Psoas muscle (tissue), 8 donors: ENCODE data around the gene TMCO4. TPM values are rescaled to one million over a fixed set of nuclear protein-coding genes. Genes with fewer than 3 reads are reported as not detected.

Experiments used
- ATAC-seq, 4 donors: fragments of 200-7000 bp; cut with Tn5 transposase; one replicate each; pipeline ENCODE4 v1.9.1; 2020; ENCODE audit warnings: moderate library complexity in 3 of 4, mild to moderate bottlenecking in 2 of 4
- DNase-seq, 2 donors: peaks; one replicate each; pipeline ENCODE4 v3.0.0-alpha.2; 2020
- H3K27ac ChIP-seq: fragments of 200-600 bp; one replicate; pipeline ENCODE4 v1.8.0; 2022
- H3K27me3 ChIP-seq, 3 donors: fragments of 200-600 bp in 1 of 3; one replicate each; pipeline versions ENCODE4 v1.6.1 to v1.8.0; 2013 to 2022; ENCODE audit warnings: low read length in 2 of 3, mild to moderate bottlenecking in 2 of 3, moderate library complexity in 1 of 3; ENCODE audit not compliant: insufficient read depth in 3 of 3
- H3K36me3 ChIP-seq, 2 donors: fragments of 200-600 bp in 1 of 2; one replicate each; pipeline versions ENCODE4 v1.6.1 to v1.8.0; 2013 to 2022; ENCODE audit warnings: low read depth in 1 of 2, mild to moderate bottlenecking in 1 of 2, moderate library complexity in 1 of 2; ENCODE audit not compliant: insufficient read depth in 1 of 2
- H3K4me1 ChIP-seq: fragments of 200-600 bp; one replicate; pipeline ENCODE4 v1.8.0; 2022
- H3K4me3 ChIP-seq: fragments of 200-600 bp; one replicate; pipeline ENCODE4 v1.8.0; 2022; ENCODE audit warnings: mild to moderate bottlenecking
- H3K9me3 ChIP-seq: fragments of 200-600 bp; one replicate; pipeline ENCODE4 v1.8.0; 2022
- WGBS, 3 donors: extraction: QIAGEN DNeasy Blood & Tissue Kit; methylation state at CpG; one replicate each; pipeline versions ENCODE4 v1.1.6 to v1.1.7; 2013; 5-methylcytosine and 5-hydroxymethylcytosine counted together
- intact Hi-C, 2 donors: fragments of 100-400 bp; cut with DNase I; formaldehyde crosslinking; loops; one replicate each; pipeline versions ENCODE4 v1.11.0 to v1.14.2; 2022
- polyA plus RNA-seq, 3 donors: library from polyadenylated mRNA; stranded (reverse); fragments of 200-250 nt; gene quantifications; one replicate each; pipeline ENCODE4 v1.2.3, GENCODE V29; 2013
- total RNA-seq, 4 donors: library from RNA; stranded (reverse); fragmentation: NEBNext Ultra II Directional in 2 of 4; extraction: Animal tissue kit (Norgen Biotek cat#: 25700) in 2 of 4; gene quantifications; one replicate each; pipeline versions ENCODE4 v1.2.1 to v1.2.4, GENCODE V29; 2021 to 2023
- TF ChIP-seq, protein P1 (sequence below): fragments of 200-600 bp; IDR thresholded peaks from one replicate; pipeline ENCODE4 v1.8.0; 2022; ENCODE audit warnings: antibody characterized with exemption
- donor health status: healthy with polysubstance abuse.
- donor health status: DM: no; HTN: no; CAD: no; lungs with moderate emphysema.
- donor health status: Bipolar disorder and iron deficiency.
- donor health status: healthy.
- donor health status: DM: yes; HTN: yes; CAD: no.
- donor health status: DM: no; HTN: no; CAD: no.
- donor health status: DM: no; HTN: no; CAD: no.
- donor health status: DM: yes; HTN: yes; CAD: no.

The TMCO4 gene
- total and polyA plus RNA-seq, 7 donors: 2.3 to 4.8 (median 3.2) TPM

DNA sequence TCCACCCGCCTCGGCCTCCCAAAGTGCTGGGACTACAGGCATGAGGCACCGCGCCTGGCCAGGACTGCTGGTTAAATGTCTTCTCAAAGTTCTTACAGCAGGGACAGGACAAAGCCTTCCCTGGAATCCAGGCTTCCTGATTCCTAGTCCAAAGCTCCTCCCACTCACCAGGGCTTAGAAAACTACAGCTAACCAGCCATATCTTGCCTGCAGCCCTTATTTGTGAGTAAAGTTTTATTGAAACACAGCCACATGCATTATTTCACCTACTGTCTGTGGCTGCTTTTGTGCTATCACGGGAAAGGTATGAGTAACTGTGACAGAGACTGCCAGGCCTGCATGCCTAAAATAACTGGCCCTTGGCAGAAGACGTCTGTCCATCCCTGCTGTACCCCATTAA lies 24.4 kb downstream of the TMCO4 start:
- Histone ChIP-seq H3K9me3 (no peaks in the 10 kb centered on the region), H3K4me3 (no peak overlapping the region), H3K27me3 (no peaks in the 10 kb centered on the region), H3K36me3 (peaks cover 0 to 26% of the 10 kb centered on the region in 2 donors), H3K4me1 (no peaks in the 10 kb centered on the region), H3K27ac (no peak overlapping the region)
- TF ChIP-seq, protein P1, sequence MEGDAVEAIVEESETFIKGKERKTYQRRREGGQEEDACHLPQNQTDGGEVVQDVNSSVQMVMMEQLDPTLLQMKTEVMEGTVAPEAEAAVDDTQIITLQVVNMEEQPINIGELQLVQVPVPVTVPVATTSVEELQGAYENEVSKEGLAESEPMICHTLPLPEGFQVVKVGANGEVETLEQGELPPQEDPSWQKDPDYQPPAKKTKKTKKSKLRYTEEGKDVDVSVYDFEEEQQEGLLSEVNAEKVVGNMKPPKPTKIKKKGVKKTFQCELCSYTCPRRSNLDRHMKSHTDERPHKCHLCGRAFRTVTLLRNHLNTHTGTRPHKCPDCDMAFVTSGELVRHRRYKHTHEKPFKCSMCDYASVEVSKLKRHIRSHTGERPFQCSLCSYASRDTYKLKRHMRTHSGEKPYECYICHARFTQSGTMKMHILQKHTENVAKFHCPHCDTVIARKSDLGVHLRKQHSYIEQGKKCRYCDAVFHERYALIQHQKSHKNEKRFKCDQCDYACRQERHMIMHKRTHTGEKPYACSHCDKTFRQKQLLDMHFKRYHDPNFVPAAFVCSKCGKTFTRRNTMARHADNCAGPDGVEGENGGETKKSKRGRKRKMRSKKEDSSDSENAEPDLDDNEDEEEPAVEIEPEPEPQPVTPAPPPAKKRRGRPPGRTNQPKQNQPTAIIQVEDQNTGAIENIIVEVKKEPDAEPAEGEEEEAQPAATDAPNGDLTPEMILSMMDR: no peak
- 79 to 84% (median 83%) methylated on average over 6 of the region's 6 CpGs for WGBS, 3 donors
- DNase-seq: no peak
- ATAC-seq: no peak
- intact Hi-C loops: no loop called here

DNA sequence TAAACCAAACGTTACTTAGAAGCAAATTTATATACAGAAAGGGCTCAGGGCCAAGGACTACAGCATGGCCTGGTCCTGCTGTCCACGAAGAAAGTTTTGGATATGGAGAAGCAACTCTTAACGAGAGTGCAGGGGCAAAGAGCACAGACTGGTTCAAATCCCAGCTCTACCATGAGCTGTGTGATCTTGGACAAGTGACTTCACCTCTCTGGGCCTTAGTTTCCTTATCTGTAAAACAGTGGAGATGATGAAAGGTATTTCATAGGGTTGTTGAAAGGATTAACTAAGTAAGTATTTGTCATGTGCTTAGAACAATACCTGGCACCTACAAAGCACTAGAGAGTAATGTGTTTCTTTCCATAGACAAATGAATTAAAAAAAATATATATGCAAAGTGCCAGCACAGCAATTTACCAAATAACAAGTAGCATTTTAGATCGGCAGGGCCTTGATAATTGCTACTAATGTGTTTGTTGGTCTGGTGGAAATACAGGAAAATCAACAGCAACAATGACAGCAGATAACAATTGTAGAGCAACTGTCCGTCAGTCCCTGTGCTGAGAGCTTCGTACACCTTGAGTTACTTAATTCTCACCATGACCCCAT lies 25.4 kb downstream of the TMCO4 start:
- TF ChIP-seq, protein P1: no peak
- Histone ChIP-seq H3K4me1 (no peaks in the 10 kb centered on the region), H3K4me3 (no peak overlapping the region), H3K9me3 (no peaks in the 10 kb centered on the region), H3K27me3 (no peaks in the 10 kb centered on the region), H3K36me3 (peaks cover 0 to 22% of the 10 kb centered on the region in 2 donors), H3K27ac (no peak overlapping the region)
- intact Hi-C loops: no loop called here
- WGBS, 3 donors: 78 to 82% (median 81%) methylated on average over 6 of the region's 6 CpGs
- ATAC-seq (no peak), DNase-seq (no peak)

DNA sequence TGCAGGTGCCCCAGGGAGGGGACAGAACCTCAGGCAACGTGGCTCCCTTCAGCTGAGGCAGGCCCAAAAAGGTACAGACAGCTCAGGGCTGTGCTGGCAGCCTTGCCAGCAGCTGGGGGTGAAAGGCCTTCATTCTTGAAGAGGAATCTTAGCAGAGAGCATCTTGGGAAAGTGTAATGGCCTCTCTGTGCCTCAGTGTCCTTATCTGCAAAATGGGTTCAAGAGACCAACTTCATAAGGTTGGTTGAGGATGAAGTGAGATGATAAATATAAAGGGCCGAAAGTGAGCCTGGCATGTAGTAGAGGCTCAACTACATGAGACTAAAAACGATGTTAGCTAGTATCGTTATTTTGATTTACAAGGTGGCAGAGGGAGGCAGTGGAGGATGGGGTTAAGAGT lies 26.2 kb downstream of the TMCO4 start:
- WGBS, 3 donors: 76 to 84% (median 79%) methylated on average over 4 of the region's 4 CpGs
- ATAC-seq (no peak), DNase-seq (no peak)
- intact Hi-C loops: no loop called here
- no peaks in the 10 kb centered on the region for H3K9me3 ChIP-seq
- no peak overlapping the region for H3K27ac ChIP-seq
- no peaks in the 10 kb centered on the region for H3K4me1 ChIP-seq
- H3K4me3 ChIP-seq: no peak overlapping the region
- no peaks in the 10 kb centered on the region for H3K27me3 ChIP-seq
- TF ChIP-seq, protein P1: no peak
- peaks cover 0 to 22% of the 10 kb centered on the region in 2 donors for H3K36me3 ChIP-seq

DNA sequence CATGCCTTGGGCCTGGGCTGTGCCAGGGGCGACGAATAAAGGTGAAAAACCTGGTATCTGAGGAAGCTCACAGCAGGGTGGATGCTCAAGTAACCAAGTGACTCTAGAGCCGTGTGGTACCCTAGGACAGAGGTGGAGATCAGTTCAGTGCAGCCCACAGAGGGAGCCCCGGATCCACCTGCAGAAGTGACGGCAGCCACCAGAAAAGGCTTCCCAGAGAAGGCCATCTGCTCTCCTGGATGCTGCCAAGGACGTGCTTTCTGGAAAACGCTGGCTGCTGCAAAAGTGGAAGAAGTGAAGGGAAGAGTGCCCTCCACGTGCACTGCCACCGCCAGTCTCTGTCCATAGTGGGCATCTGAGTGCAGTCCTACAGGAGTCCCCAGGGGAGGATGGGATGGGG lies 27.7 kb downstream of the TMCO4 start:
- ATAC-seq (no peak), DNase-seq (no peak)
- peaks cover 0 to 22% of the 10 kb centered on the region in 2 donors for H3K36me3 ChIP-seq
- no peak overlapping the region for H3K4me3 ChIP-seq
- 76 to 87% (median 78%) methylated on average over 9 of the region's 9 CpGs for WGBS, 3 donors
- intact Hi-C loops: no loop called here
- no peaks in the 10 kb centered on the region for H3K27me3 ChIP-seq
- no peaks in the 10 kb centered on the region for H3K9me3 ChIP-seq
- no peak overlapping the region for H3K27ac ChIP-seq
- no peaks in the 10 kb centered on the region for H3K4me1 ChIP-seq
- TF ChIP-seq, protein P1: no peak

DNA sequence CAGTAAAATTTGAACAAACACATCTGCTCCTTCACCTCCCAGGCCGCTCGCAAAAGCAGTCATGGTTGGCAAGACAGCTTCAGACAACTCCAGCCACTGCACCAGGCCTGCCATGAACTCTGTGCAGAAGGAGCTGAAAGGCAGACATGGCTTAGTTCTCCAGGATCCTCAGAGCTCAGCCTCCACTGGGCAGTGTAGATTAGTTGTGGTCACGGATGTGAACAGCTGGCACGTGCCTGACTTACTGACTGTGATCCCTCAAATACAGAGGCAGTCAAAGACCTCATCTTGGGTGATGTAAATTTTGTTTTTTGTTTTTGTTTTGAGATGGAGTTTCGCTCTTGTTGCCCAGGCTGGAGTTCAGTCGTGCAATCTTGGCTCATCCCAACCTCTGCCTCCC lies 28.4 kb downstream of the TMCO4 start:
- 85 to 89% (median 87%) methylated on average over 6 of the region's 6 CpGs for WGBS, 3 donors
- H3K27ac ChIP-seq: no peak overlapping the region
- no peaks in the 10 kb centered on the region for H3K27me3 ChIP-seq
- no peak overlapping the region for H3K4me3 ChIP-seq
- no peaks in the 10 kb centered on the region for H3K4me1 ChIP-seq
- no peaks in the 10 kb centered on the region for H3K9me3 ChIP-seq
- intact Hi-C loops: no loop called here
- TF ChIP-seq, protein P1: no peak
- DNase-seq (no peak), ATAC-seq (no peak)
- H3K36me3 ChIP-seq: peaks cover 0 to 22% of the 10 kb centered on the region in 2 donors
